Panc1 (cell line): Measurements from ENCODE around the gene TET3.

ENCODE experiments used
- POLR2AphosphoS5 ChIP-seq: IDR thresholded peaks from 2 replicates; pipeline ENCODE4 v1.6.1; 2012; ENCODE audit warnings: mild to moderate bottlenecking, low read depth, low read length, moderate library complexity
- TF ChIP-seq, protein P1 (sequence below): fragments of 450-650 bp; IDR thresholded peaks from 2 replicates; pipeline ENCODE4 v1.5.1; 2017; ENCODE audit warnings: mild to moderate bottlenecking

DNA sequence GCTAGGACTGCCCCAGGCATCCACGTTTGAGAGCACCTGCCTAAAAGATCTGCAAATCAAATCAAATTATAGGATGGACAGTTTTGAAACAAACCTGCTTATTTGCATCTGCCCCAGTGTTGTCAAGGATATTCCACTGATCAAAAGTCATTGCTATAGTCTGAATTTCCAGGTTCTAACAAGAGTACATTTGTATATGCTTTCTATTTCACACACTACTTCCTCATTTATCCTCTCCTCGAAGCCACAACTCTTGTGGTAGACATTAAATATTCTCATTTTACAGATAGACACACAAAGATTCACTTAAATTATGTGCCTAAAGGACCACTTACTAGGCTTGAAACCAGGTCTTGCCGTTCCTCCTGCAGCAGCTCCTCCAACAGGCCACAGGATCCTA is 11.9 kb upstream of the TET3 start:
- TF ChIP-seq, protein P1, sequence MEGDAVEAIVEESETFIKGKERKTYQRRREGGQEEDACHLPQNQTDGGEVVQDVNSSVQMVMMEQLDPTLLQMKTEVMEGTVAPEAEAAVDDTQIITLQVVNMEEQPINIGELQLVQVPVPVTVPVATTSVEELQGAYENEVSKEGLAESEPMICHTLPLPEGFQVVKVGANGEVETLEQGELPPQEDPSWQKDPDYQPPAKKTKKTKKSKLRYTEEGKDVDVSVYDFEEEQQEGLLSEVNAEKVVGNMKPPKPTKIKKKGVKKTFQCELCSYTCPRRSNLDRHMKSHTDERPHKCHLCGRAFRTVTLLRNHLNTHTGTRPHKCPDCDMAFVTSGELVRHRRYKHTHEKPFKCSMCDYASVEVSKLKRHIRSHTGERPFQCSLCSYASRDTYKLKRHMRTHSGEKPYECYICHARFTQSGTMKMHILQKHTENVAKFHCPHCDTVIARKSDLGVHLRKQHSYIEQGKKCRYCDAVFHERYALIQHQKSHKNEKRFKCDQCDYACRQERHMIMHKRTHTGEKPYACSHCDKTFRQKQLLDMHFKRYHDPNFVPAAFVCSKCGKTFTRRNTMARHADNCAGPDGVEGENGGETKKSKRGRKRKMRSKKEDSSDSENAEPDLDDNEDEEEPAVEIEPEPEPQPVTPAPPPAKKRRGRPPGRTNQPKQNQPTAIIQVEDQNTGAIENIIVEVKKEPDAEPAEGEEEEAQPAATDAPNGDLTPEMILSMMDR = no peak
- TF ChIP-seq POLR2AphosphoS5 = no peak
